ENCODE results near the gene FBXO11.

Gene FBXO11

GRCh38 chr2:47801118-47801517 is 105.2 kb downstream of the FBXO11 start:
- DNase-seq (ENCODE audit: insufficient read length, low spot score) (no peak), FAIRE-seq (no peak)
- TF ChIP-seq POU2F2 (IDR thresholded peaks at IDR 0.05; ENCODE audit: low read depth, low read length), result no peak
- no peak for TF ChIP-seq POLR2A (IDR thresholded peaks at IDR 0.05; ENCODE audit: low read depth, low read length)
- no peak for TF ChIP-seq SPI1 (IDR thresholded peaks at IDR 0.05; ENCODE audit: low read depth, low read length)
- no peak for TF ChIP-seq PAX5 (IDR thresholded peaks at IDR 0.05; ENCODE audit: insufficient read depth, low read length, severe bottlenecking)
- TF ChIP-seq TAF1 (IDR thresholded peaks at IDR 0.05; ENCODE audit: low read depth, low read length), result no peak
- 0 out of 2 replicates have a peak, but pooled peaks have one; percentile 12 for TF ChIP-seq POLR2AphosphoS5 (IDR thresholded peaks at IDR 0.05; ENCODE audit: low read depth, low read length)

GRCh38 chr2:47799031-47799609 is 107.2 kb downstream of the FBXO11 start:
- TF ChIP-seq PAX5 (IDR thresholded peaks at IDR 0.05; ENCODE audit: insufficient read depth, low read length, severe bottlenecking) (no peak), TAF1 (IDR thresholded peaks at IDR 0.05; ENCODE audit: low read depth, low read length) (no peak), POLR2A (IDR thresholded peaks at IDR 0.05; ENCODE audit: low read depth, low read length) (no peak)
- DNase-seq (ENCODE audit: insufficient read length, low spot score), result no peak
- FAIRE-seq, result no peak

GRCh38 chr2:47798631-47799030 is 107.7 kb downstream of the FBXO11 start:
- TF ChIP-seq PAX5 (IDR thresholded peaks at IDR 0.05; ENCODE audit: insufficient read depth, low read length, severe bottlenecking) (no peak), POLR2AphosphoS5 (IDR thresholded peaks at IDR 0.05; ENCODE audit: low read depth, low read length) (no peak), SPI1 (IDR thresholded peaks at IDR 0.05; ENCODE audit: low read depth, low read length) (no peak), POU2F2 (IDR thresholded peaks at IDR 0.05; ENCODE audit: low read depth, low read length) (no peak), POLR2A (IDR thresholded peaks at IDR 0.05; ENCODE audit: low read depth, low read length) (no peak), TAF1 (IDR thresholded peaks at IDR 0.05; ENCODE audit: low read depth, low read length) (no peak)
- no peak for FAIRE-seq
- no peak for DNase-seq (ENCODE audit: insufficient read length, low spot score)

GRCh38 chr2:47796090-47796697 is 110.1 kb downstream of the FBXO11 start:
- DNase-seq (ENCODE audit: insufficient read length, low spot score) (no peak), FAIRE-seq (no peak)
- no peak for TF ChIP-seq SPI1 (IDR thresholded peaks at IDR 0.05; ENCODE audit: low read depth, low read length)
- no peak for TF ChIP-seq TAF1 (IDR thresholded peaks at IDR 0.05; ENCODE audit: low read depth, low read length)
- TF ChIP-seq POLR2A (IDR thresholded peaks at IDR 0.05; ENCODE audit: low read depth, low read length), result no peak
- no peak for TF ChIP-seq POU2F2 (IDR thresholded peaks at IDR 0.05; ENCODE audit: low read depth, low read length)
- no peak for TF ChIP-seq PAX5 (IDR thresholded peaks at IDR 0.05; ENCODE audit: insufficient read depth, low read length, severe bottlenecking)
- TF ChIP-seq POLR2AphosphoS5 (IDR thresholded peaks at IDR 0.05; ENCODE audit: low read depth, low read length), result no peak

- TF ChIP-seq POLR2AphosphoS5 (IDR thresholded peaks at IDR 0.05; ENCODE audit: low read depth, low read length) (no peak), SPI1 (IDR thresholded peaks at IDR 0.05; ENCODE audit: low read depth, low read length) (no peak), POU2F2 (IDR thresholded peaks at IDR 0.05; ENCODE audit: low read depth, low read length) (no peak), POLR2A (IDR thresholded peaks at IDR 0.05; ENCODE audit: low read depth, low read length) (no peak), TAF1 (IDR thresholded peaks at IDR 0.05; ENCODE audit: low read depth, low read length) (no peak), PAX5 (IDR thresholded peaks at IDR 0.05; ENCODE audit: insufficient read depth, low read length, severe bottlenecking) (no peak)
- FAIRE-seq (no peak), DNase-seq (ENCODE audit: insufficient read length, low spot score) (no peak)
Observed at GRCh38 chr2:47785986-47786385, 120.3 kb downstream of the FBXO11 start.

- TF ChIP-seq POU2F2 (IDR thresholded peaks at IDR 0.05; ENCODE audit: low read depth, low read length) (no peak), SPI1 (IDR thresholded peaks at IDR 0.05; ENCODE audit: low read depth, low read length) (no peak), PAX5 (IDR thresholded peaks at IDR 0.05; ENCODE audit: insufficient read depth, low read length, severe bottlenecking) (no peak), POLR2AphosphoS5 (IDR thresholded peaks at IDR 0.05; ENCODE audit: low read depth, low read length) (no peak), TAF1 (IDR thresholded peaks at IDR 0.05; ENCODE audit: low read depth, low read length) (no peak)
- no peak for DNase-seq (ENCODE audit: insufficient read length, low spot score)
- no peak for FAIRE-seq
Observed at GRCh38 chr2:47784352-47784851, 121.9 kb downstream of the FBXO11 start.

- FAIRE-seq (no peak), DNase-seq (ENCODE audit: insufficient read length, low spot score) (peak; percentile 64)
- no peak for TF ChIP-seq POLR2A (IDR thresholded peaks at IDR 0.05; ENCODE audit: low read depth, low read length)
- TF ChIP-seq PAX5 (IDR thresholded peaks at IDR 0.05; ENCODE audit: insufficient read depth, low read length, severe bottlenecking), result no peak
- TF ChIP-seq TAF1 (IDR thresholded peaks at IDR 0.05; ENCODE audit: low read depth, low read length), result no peak
- no peak for TF ChIP-seq POLR2AphosphoS5 (IDR thresholded peaks at IDR 0.05; ENCODE audit: low read depth, low read length)
- no peak for TF ChIP-seq POU2F2 (IDR thresholded peaks at IDR 0.05; ENCODE audit: low read depth, low read length)
- no peak for TF ChIP-seq SPI1 (IDR thresholded peaks at IDR 0.05; ENCODE audit: low read depth, low read length)
Observed at GRCh38 chr2:47783486-47784351, 122.6 kb downstream of the FBXO11 start.

GRCh38 chr2:47782671-47783485 is 123.4 kb downstream of the FBXO11 start, which contains the start of gene MSH6:
TSS of gene MSH6 (plus strand) at chr2:47783145. CDS start at chr2:47783234, 89 bp downstream.
- TF ChIP-seq TAF1 (IDR thresholded peaks at IDR 0.05; ENCODE audit: low read depth, low read length) (peak; percentile 74), SPI1 (IDR thresholded peaks at IDR 0.05; ENCODE audit: low read depth, low read length) (peak; percentile 47; the same call in 1 of the 2 replicates), POU2F2 (IDR thresholded peaks at IDR 0.05; ENCODE audit: low read depth, low read length) (no peak), PAX5 (IDR thresholded peaks at IDR 0.05; ENCODE audit: insufficient read depth, low read length, severe bottlenecking) (no peak), POLR2AphosphoS5 (IDR thresholded peaks at IDR 0.05; ENCODE audit: low read depth, low read length) (0 out of 2 replicates have a peak, but pooled peaks have one; percentile 62), POLR2A (IDR thresholded peaks at IDR 0.05; ENCODE audit: low read depth, low read length) (peak; percentile 69; the same call in 1 of the 2 replicates)
- FAIRE-seq (peak; percentile 95), DNase-seq (ENCODE audit: insufficient read length, low spot score) (peak; percentile 95)

Data from GM12891 (cell line).